ENCODE results near the gene GHDC. TPM values are rescaled to one million over a fixed set of nuclear protein-coding genes. Genes with fewer than 3 reads are reported as not detected.
A peak's percentile ranks its signal among the peaks of the same experiment; 100 is the strongest.
"Not testable (repeated sequence)": the region's sequence is repeated elsewhere in the genome, so short reads cannot be mapped to it uniquely, and the experiment has no call there.

The GHDC gene
- total RNA-seq, 1 donor from 2014 or later: 30.9 TPM

DNA sequence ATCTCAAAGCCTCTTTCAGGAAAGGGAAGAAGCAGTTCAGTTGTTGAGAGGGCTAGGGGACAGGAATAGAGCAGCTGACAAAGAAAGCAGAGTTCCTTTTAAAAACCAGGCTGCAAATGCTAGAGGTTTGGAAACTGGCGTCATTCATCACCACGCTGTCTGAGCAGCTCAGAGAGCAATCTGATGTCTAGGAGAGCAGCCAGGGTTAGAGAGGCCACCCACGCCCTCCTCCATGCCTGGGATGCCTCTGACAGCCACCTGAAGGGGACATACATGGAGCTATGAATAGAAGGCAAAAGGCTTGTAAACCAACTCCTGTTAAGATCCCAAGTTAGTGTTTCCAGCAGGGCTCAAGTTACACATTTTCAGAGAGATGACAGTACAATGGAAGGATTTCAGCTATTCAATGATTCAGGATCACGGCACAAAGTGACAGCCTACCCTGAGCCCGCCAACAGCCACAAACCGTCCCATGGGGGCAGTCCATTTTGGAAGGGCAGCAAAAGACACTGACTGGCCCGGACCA, 51.9 kb downstream of the GHDC start:
- no peaks in the 10 kb centered on the region for H3K9me3 ChIP-seq
- H3K36me3 ChIP-seq: peaks cover 52% of the 10 kb centered on the region
- H3K27ac ChIP-seq: peak overlapping the region; percentile 30
- intact Hi-C loops (cut with DNase I): no loop called here
- no peak overlapping the region for H3K4me3 ChIP-seq
- DNase-seq (no peak), ATAC-seq (no peak)
- H3K27me3 ChIP-seq: no peaks in the 10 kb centered on the region
- peaks cover 36% of the 10 kb centered on the region for H3K4me1 ChIP-seq
- TF ChIP-seq CTCF (IDR thresholded peaks at IDR 0.05): no peak

GRCh38 chr17:42141382-42141781, 52.9 kb downstream of the GHDC start:
- peaks cover 44% of the 10 kb centered on the region for H3K4me1 ChIP-seq
- no peak for TF ChIP-seq CTCF (IDR thresholded peaks at IDR 0.05)
- no peaks in the 10 kb centered on the region for H3K9me3 ChIP-seq
- no peak overlapping the region for H3K4me3 ChIP-seq
- ATAC-seq: peak; percentile 52
- H3K27me3 ChIP-seq: no peaks in the 10 kb centered on the region
- DNase-seq: no peak
- no peak overlapping the region for H3K27ac ChIP-seq
- peaks cover 47% of the 10 kb centered on the region for H3K36me3 ChIP-seq
- intact Hi-C loops (cut with DNase I): no loop called here

DNA sequence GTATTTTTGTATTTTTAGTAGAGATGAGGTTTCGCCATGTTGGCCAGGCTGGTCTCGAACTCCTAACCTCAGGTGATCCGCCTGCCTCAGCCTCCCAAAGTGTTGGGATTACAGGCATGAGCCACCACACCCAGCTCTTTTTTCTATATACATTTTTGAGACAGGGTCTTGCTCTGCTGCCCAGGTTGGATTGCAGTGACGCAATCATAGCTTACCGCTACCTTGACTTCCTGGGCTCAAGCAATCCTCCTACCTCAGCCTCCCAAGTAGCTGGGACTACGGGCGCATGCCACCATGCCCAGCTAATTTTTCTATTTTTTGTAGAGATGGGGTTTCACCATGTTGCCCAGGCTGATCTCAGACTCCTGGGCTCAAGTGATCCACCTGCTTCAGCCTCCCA, 53.6 kb downstream of the GHDC start:
- H3K9me3 ChIP-seq; H3K4me3 ChIP-seq; ATAC-seq; H3K27ac ChIP-seq; H3K27me3 ChIP-seq; intact Hi-C loops (cut with DNase I); DNase-seq: not testable (repeated sequence)
- Histone ChIP-seq H3K4me1 (peaks cover 51% of the 10 kb centered on the region), H3K36me3 (peaks cover 42% of the 10 kb centered on the region)

Other genes with a start within 250 kb of the GHDC start
- gene CNP, start 227.7 kb downstream of the GHDC start, total RNA-seq: 51.1 TPM
- 75.9 TPM for gene DNAJC7, start 177.1 kb downstream of the GHDC start, total RNA-seq
- 28.8 TPM for gene NKIRAS2, start 174.4 kb downstream of the GHDC start, total RNA-seq
- gene C17orf113, start 143.9 kb downstream of the GHDC start, total RNA-seq: 0.72 TPM
- 0.78 TPM for gene ZNF385C, start 96.0 kb downstream of the GHDC start, total RNA-seq
- gene DHX58, start 81.8 kb downstream of the GHDC start, total RNA-seq: 27.5 TPM
- 45.3 TPM for gene KAT2A, start 73.1 kb downstream of the GHDC start, total RNA-seq
- gene HSPB9, start 71.7 kb downstream of the GHDC start, total RNA-seq: not detected
- 154 TPM for gene RAB5C, start 39.5 kb downstream of the GHDC start, total RNA-seq
- 0.26 TPM for gene KCNH4, start 13.4 kb downstream of the GHDC start, total RNA-seq
- gene HCRT, start 9.0 kb downstream of the GHDC start, total RNA-seq: not detected
- 71.0 TPM for gene STAT5B, start 81.9 kb upstream of the GHDC start, total RNA-seq
- gene STAT5A, start 94.0 kb upstream of the GHDC start, total RNA-seq: 42.0 TPM
- gene STAT3, start 193.9 kb upstream of the GHDC start, total RNA-seq: 309 TPM
- 342 TPM for gene CAVIN1, start 228.8 kb upstream of the GHDC start, total RNA-seq

Data from upper lobe of right lung (tissue), 1 donor.